Metanephros (tissue), 1 donor: ENCODE results near the gene RCBTB1. TPM values are rescaled to one million over a fixed set of nuclear protein-coding genes. Genes with fewer than 3 reads are reported as not detected.

ENCODE experiments used
- total RNA-seq: library from RNA; depleted of rRNA; stranded (reverse); fragments of >200 nt; gene quantifications from one replicate; pipeline ENCODE4 v1.2.3, GENCODE V29; 2014

The RCBTB1 gene
- total RNA-seq = 19.9 TPM

DNA sequence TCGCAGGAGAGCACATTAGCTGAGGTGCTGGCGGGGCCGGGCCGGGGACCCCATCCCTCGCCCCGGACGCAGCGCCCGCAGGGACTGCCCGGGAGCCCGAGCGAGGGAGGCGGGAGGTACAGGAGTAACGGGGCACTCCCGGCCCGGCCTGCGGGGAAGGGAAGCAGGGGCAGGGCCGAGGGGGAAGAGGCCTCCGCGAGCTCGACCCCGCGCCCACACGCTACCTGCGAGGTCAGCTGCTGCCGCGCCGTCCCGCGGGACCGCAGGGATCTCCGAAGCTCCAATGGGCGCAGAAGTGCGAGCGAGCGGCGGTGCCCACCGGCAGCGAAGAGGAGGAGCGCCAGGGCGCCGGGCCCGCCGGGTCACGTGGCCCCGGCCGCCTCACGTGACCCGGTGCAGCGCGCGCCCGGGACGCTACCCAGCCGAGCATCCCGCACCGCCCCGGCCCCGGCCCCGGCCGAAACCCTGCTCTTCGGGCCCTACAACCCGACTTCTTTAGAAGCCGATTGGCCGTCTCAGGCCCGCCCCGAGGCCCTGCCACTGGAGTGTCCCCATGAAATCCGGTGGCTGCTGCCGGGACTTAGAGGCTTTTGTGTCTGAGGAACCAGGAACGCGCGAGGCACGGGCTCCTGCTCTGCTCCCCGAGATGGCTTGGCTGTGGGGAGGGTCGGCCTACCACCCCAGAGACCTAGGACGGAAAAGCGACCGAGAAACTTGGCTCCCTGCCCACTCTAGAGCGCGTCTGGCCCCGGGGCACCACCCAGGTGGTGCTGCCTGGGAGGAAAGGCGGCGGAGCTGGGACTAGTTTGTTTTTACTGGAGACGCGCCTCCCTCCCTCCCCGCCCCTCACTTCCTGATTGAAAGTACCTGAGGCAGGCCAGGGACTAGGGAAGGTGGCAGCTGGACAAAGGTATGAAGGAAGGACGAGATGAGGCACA lies at the start of gene RCBTB1:
Gene RCBTB1 (minus strand): TSS at position 339 of the 938 bp plus-strand sequence. CDS start 18,279 bp downstream, outside the sequence.

GRCh38 chr13:49627831-49628652 lies 42.7 kb upstream of the RCBTB1 start, which contains the start of gene ARL11:
Gene ARL11 (plus strand): TSS chr13:49628507. CDS start chr13:49630448, 1,941 bp downstream.

DNA sequence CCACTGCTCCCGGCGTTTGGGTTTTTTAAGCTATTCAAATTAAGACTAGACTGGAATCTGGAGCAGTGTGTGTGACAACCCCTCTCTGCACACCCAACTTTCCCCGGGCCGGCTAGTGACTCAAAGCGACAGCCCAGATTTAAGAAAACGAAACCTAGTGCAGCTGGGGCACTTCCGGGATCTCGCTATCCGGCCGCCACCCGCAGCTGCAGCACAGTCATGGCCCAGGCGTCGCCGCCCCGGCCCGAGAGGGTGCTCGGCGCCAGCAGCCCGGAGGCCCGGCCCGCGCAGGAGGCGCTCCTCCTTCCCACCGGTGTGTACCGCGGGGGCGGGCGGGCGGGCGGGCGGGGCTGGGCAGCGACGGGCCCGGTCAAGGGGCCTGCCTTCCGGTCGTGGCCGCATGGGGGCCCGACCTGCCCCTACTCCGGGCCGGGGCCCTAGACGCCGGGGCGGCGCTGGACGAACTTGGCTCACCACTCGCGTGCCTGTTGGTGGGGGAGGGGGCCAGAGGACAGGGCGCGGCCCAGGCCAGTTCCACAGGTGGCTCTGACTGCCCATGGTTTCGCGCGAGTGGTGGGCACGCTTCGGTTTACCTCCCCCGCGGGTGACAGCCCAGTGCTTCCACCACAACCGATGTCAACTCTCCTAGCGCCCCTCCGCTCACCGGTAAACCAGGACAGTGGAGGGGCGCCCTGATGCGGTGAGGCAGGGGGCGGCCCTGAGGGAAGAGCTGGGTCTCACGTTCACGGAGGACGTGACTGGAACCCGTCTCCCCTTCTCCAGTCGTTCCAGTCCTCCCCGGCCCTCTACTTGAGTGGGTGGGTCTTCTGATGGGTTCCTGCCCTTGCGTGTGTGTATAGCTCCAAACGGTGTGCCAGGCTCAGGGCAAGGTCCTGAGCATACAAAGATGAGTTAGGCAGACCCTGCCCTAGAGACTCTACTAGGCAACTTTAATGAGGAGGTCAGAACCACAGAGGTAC lies 89.3 kb downstream of the RCBTB1 start, which contains the start of gene PHF11:
Gene PHF11 (plus strand): TSS at position 171 of the 980 bp plus-strand sequence. CDS start 49 bp downstream, at position 220.

Other genes with a start within 250 kb of the RCBTB1 start
- 15.6 TPM for gene CAB39L, start 141.5 kb downstream of the RCBTB1 start, total RNA-seq
- 20.1 TPM for gene SETDB2, start 141.3 kb downstream of the RCBTB1 start, total RNA-seq
- 23.5 TPM for gene PHF11, start 89.6 kb downstream of the RCBTB1 start, total RNA-seq
- gene ARL11, start 42.9 kb upstream of the RCBTB1 start, total RNA-seq = 1.1 TPM
- gene EBPL, start 105.9 kb upstream of the RCBTB1 start, total RNA-seq = 47.3 TPM
- 23.3 TPM for gene KPNA3, start 207.1 kb upstream of the RCBTB1 start, total RNA-seq